LNCAP (cell line): ENCODE data around the gene YJU2.

Experiments
- TF ChIP-seq, protein P1 (sequence below): fragments of 450-650 bp; IDR thresholded peaks from 2 replicates; pipeline ENCODE4 v1.5.1; 2017; ENCODE audit warnings: mild to moderate bottlenecking

Gene YJU2

DNA sequence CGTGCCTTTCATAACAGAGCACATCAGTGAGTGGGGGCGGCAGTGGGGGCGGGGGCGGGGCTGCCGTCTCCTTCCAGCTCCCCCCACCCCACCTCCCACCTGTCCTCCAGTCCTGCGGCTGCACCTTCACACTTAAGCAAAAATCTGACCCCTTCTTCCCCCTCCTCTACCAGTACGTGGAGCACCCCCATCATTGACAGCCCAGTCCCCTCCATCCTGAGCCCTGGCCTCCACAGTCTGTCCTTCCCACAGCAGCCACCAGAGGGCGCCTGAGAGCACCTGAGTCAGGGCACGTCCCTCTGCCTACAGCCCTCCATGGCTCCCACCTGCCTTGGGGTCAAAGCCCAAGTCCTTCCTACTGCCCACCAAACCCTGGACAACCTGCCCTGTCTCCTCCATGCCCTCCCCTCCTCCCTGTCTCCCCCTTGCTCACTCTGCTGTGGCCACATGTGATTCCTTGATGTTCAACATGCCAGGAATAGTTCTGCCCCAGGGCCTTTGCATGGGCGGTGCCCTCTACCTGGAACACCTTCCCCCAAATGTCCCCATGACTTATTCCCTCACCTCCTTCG is 13.5 kb upstream of the YJU2 start:
- TF ChIP-seq, protein P1, sequence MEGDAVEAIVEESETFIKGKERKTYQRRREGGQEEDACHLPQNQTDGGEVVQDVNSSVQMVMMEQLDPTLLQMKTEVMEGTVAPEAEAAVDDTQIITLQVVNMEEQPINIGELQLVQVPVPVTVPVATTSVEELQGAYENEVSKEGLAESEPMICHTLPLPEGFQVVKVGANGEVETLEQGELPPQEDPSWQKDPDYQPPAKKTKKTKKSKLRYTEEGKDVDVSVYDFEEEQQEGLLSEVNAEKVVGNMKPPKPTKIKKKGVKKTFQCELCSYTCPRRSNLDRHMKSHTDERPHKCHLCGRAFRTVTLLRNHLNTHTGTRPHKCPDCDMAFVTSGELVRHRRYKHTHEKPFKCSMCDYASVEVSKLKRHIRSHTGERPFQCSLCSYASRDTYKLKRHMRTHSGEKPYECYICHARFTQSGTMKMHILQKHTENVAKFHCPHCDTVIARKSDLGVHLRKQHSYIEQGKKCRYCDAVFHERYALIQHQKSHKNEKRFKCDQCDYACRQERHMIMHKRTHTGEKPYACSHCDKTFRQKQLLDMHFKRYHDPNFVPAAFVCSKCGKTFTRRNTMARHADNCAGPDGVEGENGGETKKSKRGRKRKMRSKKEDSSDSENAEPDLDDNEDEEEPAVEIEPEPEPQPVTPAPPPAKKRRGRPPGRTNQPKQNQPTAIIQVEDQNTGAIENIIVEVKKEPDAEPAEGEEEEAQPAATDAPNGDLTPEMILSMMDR: peak; percentile 64

DNA sequence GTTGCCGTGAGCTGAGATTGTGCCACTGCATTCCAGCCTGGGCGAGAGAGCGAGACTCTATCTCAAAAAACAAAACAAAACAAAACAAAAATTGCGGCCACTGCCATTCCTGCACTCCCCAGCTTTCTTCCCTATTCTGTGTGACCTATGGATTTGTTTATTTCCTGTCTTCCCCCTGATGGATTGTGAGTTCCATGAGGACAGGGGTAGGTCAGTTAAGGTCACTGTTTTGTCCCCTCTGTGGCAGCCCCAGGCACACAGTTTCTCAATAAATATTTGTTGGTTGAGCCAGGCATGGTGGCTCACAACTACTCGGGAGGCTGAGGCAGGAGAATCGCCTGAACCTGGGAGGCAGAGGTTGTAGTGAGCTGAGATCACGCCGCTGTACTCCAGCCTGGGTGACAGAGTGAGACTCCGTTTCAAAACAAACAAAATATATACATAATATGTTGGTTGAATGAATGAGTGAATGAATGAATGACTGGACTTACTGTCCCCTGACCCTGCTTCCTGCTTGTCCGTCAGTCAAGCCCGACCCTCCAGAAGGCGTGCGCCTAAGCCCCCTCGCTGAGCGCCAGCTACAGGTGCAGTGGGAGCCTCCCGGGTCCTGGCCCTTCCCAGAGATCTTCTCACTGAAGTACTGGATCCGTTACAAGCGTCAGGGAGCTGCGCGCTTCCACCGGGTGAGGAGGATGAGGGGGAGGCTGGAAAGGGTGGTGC is 12.6 kb upstream of the YJU2 start:
- TF ChIP-seq, protein P1: no peak

DNA sequence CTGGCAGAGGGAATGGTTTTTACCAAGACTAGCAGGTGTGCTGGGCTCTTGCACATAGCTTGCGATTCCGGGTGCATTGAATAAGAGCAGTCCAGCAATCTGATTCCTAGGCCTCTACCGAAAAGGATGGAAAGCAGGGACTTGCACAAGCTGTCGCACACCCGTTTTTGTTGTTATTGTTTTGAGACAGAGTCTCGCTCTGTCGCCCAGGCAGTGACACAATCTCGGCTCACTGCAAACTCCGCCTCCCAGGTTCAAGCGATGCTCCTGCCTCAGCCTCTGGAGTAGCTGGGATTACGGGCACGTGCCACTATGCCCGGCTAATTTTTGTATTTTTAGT is 12.0 kb upstream of the YJU2 start:
- TF ChIP-seq, protein P1: no peak

DNA sequence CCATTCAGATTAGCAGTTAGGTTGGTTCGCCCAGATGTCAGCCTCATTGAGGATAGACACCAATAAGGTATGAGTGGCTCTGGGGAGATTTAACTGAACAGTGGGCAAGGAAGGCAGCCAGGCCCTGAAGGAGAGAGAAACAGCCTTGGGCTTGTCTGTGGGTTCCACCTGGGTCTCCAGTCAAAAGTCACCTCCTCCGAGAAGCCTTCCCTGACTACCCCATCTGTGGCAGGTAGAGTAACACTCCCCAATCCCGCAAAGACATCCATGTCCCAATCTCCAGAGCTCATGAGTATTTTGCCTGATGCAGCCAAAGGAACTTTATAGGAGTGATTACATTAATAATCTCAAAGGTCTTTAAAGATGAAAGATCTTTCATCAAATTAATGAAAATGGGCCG is 8.0 kb upstream of the YJU2 start:
- TF ChIP-seq, protein P1: no peak

DNA sequence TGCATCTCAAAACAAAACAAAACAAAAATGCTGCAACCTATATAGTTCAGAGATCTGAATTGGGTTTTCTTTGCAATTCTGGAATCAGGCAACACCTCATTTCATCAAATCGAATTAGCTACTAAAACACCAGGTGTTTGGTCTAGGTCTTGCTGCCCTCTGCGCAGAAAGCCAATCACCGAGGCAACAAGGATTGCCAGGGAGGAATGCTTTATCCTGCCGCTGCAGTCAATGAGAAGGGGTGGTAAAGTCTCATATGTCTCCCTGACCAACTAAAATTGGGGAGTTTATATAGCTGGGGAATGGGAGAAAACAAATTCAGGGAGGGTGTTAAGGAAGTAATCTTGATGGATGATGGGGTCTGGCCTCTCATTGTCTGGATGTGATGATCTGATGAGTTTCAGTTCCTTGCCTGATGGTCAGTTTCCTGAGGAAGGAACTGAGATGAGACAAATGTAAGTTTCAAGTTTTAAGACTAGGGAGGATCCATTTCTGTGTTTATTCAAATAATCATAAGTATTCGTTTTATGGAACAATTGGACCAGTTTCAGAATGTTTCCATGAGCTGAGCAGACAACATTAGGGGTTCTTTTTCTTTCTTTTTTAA is 5.0 kb upstream of the YJU2 start:
- TF ChIP-seq, protein P1: no peak

DNA sequence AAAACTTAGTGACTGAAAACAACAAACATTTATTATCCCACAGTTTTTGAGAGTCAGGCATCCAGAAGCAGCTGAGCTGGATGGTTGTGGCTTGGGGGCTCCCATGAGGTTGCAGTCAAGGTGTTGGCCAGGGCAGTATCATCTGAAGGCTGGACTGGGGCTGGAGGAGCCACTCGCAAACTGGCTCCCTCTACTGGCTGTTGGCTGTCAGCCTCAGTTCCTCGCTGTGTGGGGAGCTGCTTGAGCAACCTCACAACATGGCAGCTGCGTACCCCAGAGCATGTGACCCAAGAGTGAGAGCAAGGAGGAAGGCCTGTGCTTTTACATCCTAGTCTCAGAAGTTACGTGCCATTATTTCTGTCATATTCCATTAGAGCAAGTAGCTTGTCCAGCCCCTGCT is 9.7 kb downstream of the YJU2 start:
- TF ChIP-seq, protein P1: no peak

DNA sequence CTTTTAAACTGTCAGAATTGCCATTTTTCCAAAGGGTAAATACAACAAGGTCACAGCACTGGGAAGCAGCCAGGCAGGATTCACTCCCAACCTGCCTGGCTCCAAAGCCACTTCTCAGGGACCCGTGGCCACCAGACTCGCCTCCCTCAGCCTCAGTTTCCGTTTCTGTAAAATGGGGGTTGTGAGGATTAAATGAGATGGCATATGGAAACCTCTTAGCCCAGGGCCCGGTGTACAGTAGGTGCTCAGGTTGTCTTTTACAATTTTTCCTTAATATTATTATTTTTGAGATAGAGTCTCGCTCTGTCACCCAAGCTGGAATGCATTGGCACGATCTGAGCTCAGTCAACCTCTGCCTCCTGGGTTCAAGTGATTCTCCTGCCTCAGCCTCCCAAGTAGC is 10.1 kb downstream of the YJU2 start:
- TF ChIP-seq, protein P1: no peak
